GM12878 (cell line): ENCODE measurements around the gene IL18R1. TPM values are rescaled to one million over a fixed set of nuclear protein-coding genes. Genes with fewer than 3 reads are reported as not detected.
A peak's percentile ranks its signal among the peaks of the same experiment; 100 is the strongest.

ENCODE experiments used
- ATAC-seq: fragments of 200-7000 bp; cut with Tn5 transposase; 3 replicates; pipeline ENCODE4 v1.9.1; 2020; ENCODE audit warnings: mild to moderate bottlenecking, moderate library complexity
- BruUV-seq: library from RNA; stranded (reverse); fragments of 400-500 nt; replicated peaks from 2 replicates; lab custom pipeline; 2021; lab: Mats Ljungman, UMichigan
- CTCF ChIA-PET: fragments of 300-600 bp; sonication (Branson Sonifier 250); formaldehyde crosslinking; extraction: SDS; loops from one replicate; lab custom pipeline; 2021; ENCODE audit warnings: inconsistent platforms; lab: Yijun Ruan, JAX
- POLR2A ChIA-PET: fragments of 350-600 bp; formaldehyde crosslinking; extraction: SDS; loops from one replicate; lab custom pipeline; 2021; ENCODE audit warnings: inconsistent platforms; lab: Charles Lee
- RAD21 ChIA-PET: fragments of 300-600 bp; sonication (Branson Sonifier 250); formaldehyde crosslinking; loops from one replicate; lab custom pipeline; 2023; ENCODE audit warnings: antibody characterized with exemption; ENCODE audit not compliant: unreplicated experiment; lab: Charles Lee
- SMC1A ChIA-PET: fragments of 300-600 bp; sonication (Branson Sonifier 250); formaldehyde crosslinking; loops from one replicate; lab custom pipeline; 2023; ENCODE audit not compliant: unreplicated experiment, uncharacterized antibody; lab: Charles Lee
- DNase-seq: peaks from one replicate; pipeline ENCODE4 v3.0.0-alpha.2; 2011; ENCODE audit warnings: low read depth, low spot score
- FAIRE-seq: peaks from 3 replicates; lab custom pipeline; 2011; peaks lifted over from hg19 to GRCh38; lab: Jason Lieb, UNC
- H2AFZ ChIP-seq: 2 replicates; pipeline ENCODE4 v1.6.0; 2011; ENCODE audit warnings: low read depth, low read length, control low read depth; ENCODE audit not compliant: control insufficient read depth
- H3K27ac ChIP-seq: 2 replicates; pipeline ENCODE4 v1.5.1; 2011; ENCODE audit warnings: control low read depth; ENCODE audit not compliant: control insufficient read depth, insufficient read depth
- H3K27me3 ChIP-seq, 2 experiments: replicated peaks in 1 of 2; 2 replicates each; pipeline versions ENCODE4 v1.6.0 to v1.6.1; 2011; ENCODE audit warnings: low read length in 1 of 2; ENCODE audit not compliant: control insufficient read depth in 2 of 2, insufficient read depth in 2 of 2
- H3K36me3 ChIP-seq, 2 experiments: 2 replicates each; pipeline ENCODE4 v1.5.1; 2011; ENCODE audit warnings: low read length in 1 of 2; ENCODE audit not compliant: control insufficient read depth in 2 of 2, insufficient read depth in 2 of 2
- H3K4me1 ChIP-seq: 2 replicates; pipeline ENCODE4 v1.6.1; 2011; ENCODE audit warnings: mild to moderate bottlenecking, low read length, moderate library complexity, mixed read lengths; ENCODE audit not compliant: control insufficient read depth, insufficient read depth
- H3K4me2 ChIP-seq: 2 replicates; pipeline ENCODE4 v1.6.0; 2011; ENCODE audit warnings: control low read depth; ENCODE audit not compliant: control insufficient read depth, insufficient read depth
- H3K4me3 ChIP-seq: fragments of 200-600 bp; sonication (generic); 2 replicates; pipeline ENCODE4 v1.5.1; 2016
- H3K79me2 ChIP-seq: 2 replicates; pipeline ENCODE4 v1.6.0; 2011; ENCODE audit warnings: low read length; ENCODE audit not compliant: control insufficient read depth, insufficient read depth
- H3K9ac ChIP-seq: 2 replicates; pipeline ENCODE4 v1.8.0; 2011; ENCODE audit warnings: low read length, control low read depth, mixed read lengths; ENCODE audit not compliant: control insufficient read depth, insufficient read depth
- H3K9me3 ChIP-seq: replicated peaks from 3 replicates; pipeline ENCODE4 v1.5.1; 2011; ENCODE audit warnings: mild to moderate bottlenecking, low read length; ENCODE audit not compliant: control insufficient read depth, insufficient read depth
- H4K20me1 ChIP-seq: 2 replicates; pipeline ENCODE4 v1.6.0; 2011; ENCODE audit not compliant: control insufficient read depth, insufficient read depth
- BRCA1 ChIP-seq: IDR thresholded peaks from 2 replicates; pipeline ENCODE4 v1.6.1; 2011; ENCODE audit warnings: low read depth, low read length, improper control_type of control experiment
- FOXM1 ChIP-seq: IDR thresholded peaks from 2 replicates; pipeline ENCODE4 v1.6.1; 2012; ENCODE audit warnings: low read depth, mild to moderate bottlenecking, inconsistent platforms, low read length, moderate library complexity
- HCFC1 ChIP-seq: fragments of 150-350 bp; IDR thresholded peaks from 2 replicates; pipeline ENCODE4 v1.6.1; 2014; ENCODE audit warnings: low read length
- KAT2A ChIP-seq: conservative IDR thresholded peaks from 2 replicates; pipeline ENCODE4 v1.6.1; 2011; ENCODE audit warnings: low read depth, low read length; ENCODE audit not compliant: control insufficient read depth
- KDM1A ChIP-seq: fragments of 200-600 bp; sonication (generic); IDR thresholded peaks from 2 replicates; pipeline ENCODE4 v1.6.1; 2016; ENCODE audit warnings: borderline replicate concordance
- RUNX3 ChIP-seq: IDR thresholded peaks from 2 replicates; pipeline ENCODE4 v1.6.1; 2012; ENCODE audit warnings: low read length, inconsistent platforms
- TCF12 ChIP-seq: IDR thresholded peaks from 2 replicates; pipeline ENCODE4 v1.6.1; 2011; ENCODE audit warnings: low read depth, mild to moderate bottlenecking, low read length
- TCF7 ChIP-seq: IDR thresholded peaks from 2 replicates; pipeline ENCODE4 v1.6.1; 2014; ENCODE audit warnings: antibody characterized with exemption, borderline replicate concordance
- ZNF274 ChIP-seq: IDR thresholded peaks from one replicate; pipeline ENCODE4 v1.8.0; 2011; ENCODE audit not compliant: insufficient read length, insufficient read depth
- WGBS: methylation state at CpG from one replicate; pipeline ENCODE4 v1.1.6; 2016; ENCODE audit warnings: low lambda C conversion rate; ENCODE audit not compliant: insufficient replicate concordance, insufficient coverage; ENCODE audit errors: missing lambda C conversion rate; 5-methylcytosine and 5-hydroxymethylcytosine counted together
- in situ Hi-C: fragments of 300-500 bp; cut with MboI; formaldehyde crosslinking; loops from 9 replicates; pipeline ENCODE4 v1.14.3; 2018; ENCODE audit warnings: mixed read lengths
- intact Hi-C: fragments of 100-400 bp; cut with micrococcal nuclease; formaldehyde crosslinking; loops from one replicate; pipeline ENCODE4 v1.14.2; 2022; ENCODE audit not compliant: unreplicated experiment
- polyA plus RNA-seq, 11 experiments: library from polyadenylated mRNA; depleted of rRNA in 4 of 11; unstranded in 6 of 11; stranded (reverse) in 5 of 11; fragments of >200 nt; fragmentation: Nextera tagmentation in 4 of 11; fragmentation: Illumina TruSeq in 1 of 11; extraction: Ambion mirVana in 4 of 11; extraction: Trizol in 1 of 11; gene quantifications; 1 replicate in 1 of 11; 2 replicates in 10 of 11; pipeline versions ENCODE4 v1.2.1 to v1.2.3, GENCODE V29; 2011 to 2016; ENCODE audit warnings: inconsistent platforms in 2 of 11, missing spikeins in 2 of 11, low read depth in 1 of 11
- total RNA-seq, 4 experiments: library from RNA; depleted of rRNA in 3 of 4; stranded (reverse); fragments of >200 nt in 3 of 4; fragmentation: Illumina TruSeq in 1 of 4; extraction: Trizol in 1 of 4; gene quantifications; 2 replicates each; pipeline versions ENCODE4 v1.2.1 to v1.2.3, GENCODE V29; 2013 to 2021
- TF ChIP-seq, protein P1 (sequence below): IDR thresholded peaks from 2 replicates; pipeline ENCODE4 v1.6.1; 2012; ENCODE audit warnings: improper control_type of control experiment, low read depth, low read length; ENCODE audit not compliant: insufficient replicate concordance

Gene IL18R1
- total and polyA plus RNA-seq, 10 of the 15 experiments (the other 5 are each of a cell fraction or from before 2014, with no cell fraction given): 3.5 to 15.5 (median 11.1) TPM

DNA sequence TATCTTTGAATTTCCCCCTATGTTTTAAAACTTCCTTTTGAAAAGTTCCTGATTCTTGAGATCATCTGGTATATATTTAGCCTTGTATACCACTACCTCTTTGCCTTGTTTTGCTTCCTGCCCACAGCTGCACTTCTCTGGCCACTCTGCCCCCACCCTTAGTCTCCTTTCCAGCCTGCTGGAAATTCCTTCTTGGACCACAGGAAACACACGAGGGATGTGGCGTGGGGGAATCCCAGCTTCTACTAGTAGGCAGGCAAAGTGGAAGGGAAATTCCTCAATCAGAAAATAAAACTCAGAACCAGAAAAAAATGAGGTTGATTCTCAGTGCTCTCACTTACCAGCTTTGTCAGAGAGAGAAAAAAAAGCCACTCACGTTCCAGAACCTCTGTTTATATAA, 80.7 kb downstream of the IL18R1 start (continued):
- TF ChIP-seq, protein P1, sequence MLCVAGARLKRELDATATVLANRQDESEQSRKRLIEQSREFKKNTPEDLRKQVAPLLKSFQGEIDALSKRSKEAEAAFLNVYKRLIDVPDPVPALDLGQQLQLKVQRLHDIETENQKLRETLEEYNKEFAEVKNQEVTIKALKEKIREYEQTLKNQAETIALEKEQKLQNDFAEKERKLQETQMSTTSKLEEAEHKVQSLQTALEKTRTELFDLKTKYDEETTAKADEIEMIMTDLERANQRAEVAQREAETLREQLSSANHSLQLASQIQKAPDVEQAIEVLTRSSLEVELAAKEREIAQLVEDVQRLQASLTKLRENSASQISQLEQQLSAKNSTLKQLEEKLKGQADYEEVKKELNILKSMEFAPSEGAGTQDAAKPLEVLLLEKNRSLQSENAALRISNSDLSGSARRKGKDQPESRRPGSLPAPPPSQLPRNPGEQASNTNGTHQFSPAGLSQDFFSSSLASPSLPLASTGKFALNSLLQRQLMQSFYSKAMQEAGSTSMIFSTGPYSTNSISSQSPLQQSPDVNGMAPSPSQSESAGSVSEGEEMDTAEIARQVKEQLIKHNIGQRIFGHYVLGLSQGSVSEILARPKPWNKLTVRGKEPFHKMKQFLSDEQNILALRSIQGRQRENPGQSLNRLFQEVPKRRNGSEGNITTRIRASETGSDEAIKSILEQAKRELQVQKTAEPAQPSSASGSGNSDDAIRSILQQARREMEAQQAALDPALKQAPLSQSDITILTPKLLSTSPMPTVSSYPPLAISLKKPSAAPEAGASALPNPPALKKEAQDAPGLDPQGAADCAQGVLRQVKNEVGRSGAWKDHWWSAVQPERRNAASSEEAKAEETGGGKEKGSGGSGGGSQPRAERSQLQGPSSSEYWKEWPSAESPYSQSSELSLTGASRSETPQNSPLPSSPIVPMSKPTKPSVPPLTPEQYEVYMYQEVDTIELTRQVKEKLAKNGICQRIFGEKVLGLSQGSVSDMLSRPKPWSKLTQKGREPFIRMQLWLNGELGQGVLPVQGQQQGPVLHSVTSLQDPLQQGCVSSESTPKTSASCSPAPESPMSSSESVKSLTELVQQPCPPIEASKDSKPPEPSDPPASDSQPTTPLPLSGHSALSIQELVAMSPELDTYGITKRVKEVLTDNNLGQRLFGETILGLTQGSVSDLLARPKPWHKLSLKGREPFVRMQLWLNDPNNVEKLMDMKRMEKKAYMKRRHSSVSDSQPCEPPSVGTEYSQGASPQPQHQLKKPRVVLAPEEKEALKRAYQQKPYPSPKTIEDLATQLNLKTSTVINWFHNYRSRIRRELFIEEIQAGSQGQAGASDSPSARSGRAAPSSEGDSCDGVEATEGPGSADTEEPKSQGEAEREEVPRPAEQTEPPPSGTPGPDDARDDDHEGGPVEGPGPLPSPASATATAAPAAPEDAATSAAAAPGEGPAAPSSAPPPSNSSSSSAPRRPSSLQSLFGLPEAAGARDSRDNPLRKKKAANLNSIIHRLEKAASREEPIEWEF: no peak
- no peak for TF ChIP-seq KDM1A
- no peak for TF ChIP-seq KAT2A

DNA sequence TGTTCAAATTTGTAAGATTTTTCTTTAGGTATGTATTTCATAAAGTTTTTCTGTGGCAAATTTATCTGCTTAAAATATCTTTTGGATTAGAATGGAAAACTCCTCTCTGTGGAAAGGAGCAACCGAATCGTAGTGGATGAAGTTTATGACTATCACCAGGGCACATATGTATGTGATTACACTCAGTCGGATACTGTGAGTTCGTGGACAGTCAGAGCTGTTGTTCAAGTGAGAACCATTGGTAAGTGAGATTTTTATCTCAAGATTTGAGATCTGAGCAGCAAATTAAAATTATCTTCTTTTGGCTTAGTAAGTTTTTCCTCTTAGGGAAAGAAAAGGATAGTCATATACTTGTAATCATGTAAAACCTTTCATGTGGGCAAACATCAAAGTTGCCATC, 81.5 kb downstream of the IL18R1 start:
- Histone ChIP-seq H3K79me2 (no peaks in the 10 kb centered on the region), H3K9ac (no peak overlapping the region), H3K27me3 (no peaks in the 10 kb centered on the region), H2AFZ (no peak overlapping the region), H3K9me3 (no peaks in the 10 kb centered on the region; the same call in 2 of the 3 replicates), H3K27ac (peak overlapping the region; percentile 42; the same call in 1 of the 2 replicates), H3K4me2 (no peak overlapping the region), H3K36me3 (no peaks in the 10 kb centered on the region), H3K4me3 (no peak overlapping the region), H3K4me1 (peaks cover 21% of the 10 kb centered on the region), H4K20me1 (no peaks in the 10 kb centered on the region)
- intact Hi-C loops: loop anchor here (5.0 kb wide), 1 partner anchor 355 kb away; no protein-coding TSS in a partner anchor
- FAIRE-seq (no peak), ATAC-seq (no peak), DNase-seq (no peak)
- ChIA-PET SMC1A (interaction anchor here (0.7 to 5.0 kb wide), 7 partner anchors 11 to 342 kb away, joined by 3 to 24 read pairs (median 3); no protein-coding TSS in a partner anchor), RAD21 (interaction anchor here (1.1 to 3.1 kb wide), 5 partner anchors 12 to 608 kb away, joined by 3 to 15 read pairs (median 5); no protein-coding TSS in a partner anchor), CTCF (interaction anchor here (0.6 to 5.8 kb wide), 7 partner anchors 13 to 1027 kb away, joined by 3 to 34 read pairs (median 4); no protein-coding TSS in a partner anchor), POLR2A (interaction anchor here (1.7 kb wide), 1 partner anchor 79 kb away, joined by 7 read pairs; no protein-coding TSS in a partner anchor)
- no TSS peak for BruUV-seq
- in situ Hi-C loops: no loop called here
- no peak for TF ChIP-seq FOXM1
- TF ChIP-seq RUNX3: 0 out of 2 replicates have a peak, but pooled peaks have one; percentile 21
- TF ChIP-seq, protein P1: no peak
- TF ChIP-seq BRCA1: no peak
- no peak for TF ChIP-seq ZNF274
- no peak for TF ChIP-seq TCF12
- 0 out of 2 replicates have a peak, but pooled peaks have one; percentile 41 for TF ChIP-seq TCF7
- no peak for TF ChIP-seq HCFC1
- WGBS: 58% methylated on average over 4 of the region's 4 CpGs
